Smooth muscle cell of trachea (primary cell): ENCODE results near the gene PDE4D. TPM values are rescaled to one million over a fixed set of nuclear protein-coding genes. Genes with fewer than 3 reads are reported as not detected.

Experiments
- total RNA-seq: library from RNA; depleted of rRNA; stranded (reverse); fragments of >200 nt; gene quantifications from 2 replicates; pipeline ENCODE4 v1.2.1, GENCODE V29; 2014

The PDE4D gene
- 11.3 and 11.4 TPM in 2 replicates for total RNA-seq

DNA sequence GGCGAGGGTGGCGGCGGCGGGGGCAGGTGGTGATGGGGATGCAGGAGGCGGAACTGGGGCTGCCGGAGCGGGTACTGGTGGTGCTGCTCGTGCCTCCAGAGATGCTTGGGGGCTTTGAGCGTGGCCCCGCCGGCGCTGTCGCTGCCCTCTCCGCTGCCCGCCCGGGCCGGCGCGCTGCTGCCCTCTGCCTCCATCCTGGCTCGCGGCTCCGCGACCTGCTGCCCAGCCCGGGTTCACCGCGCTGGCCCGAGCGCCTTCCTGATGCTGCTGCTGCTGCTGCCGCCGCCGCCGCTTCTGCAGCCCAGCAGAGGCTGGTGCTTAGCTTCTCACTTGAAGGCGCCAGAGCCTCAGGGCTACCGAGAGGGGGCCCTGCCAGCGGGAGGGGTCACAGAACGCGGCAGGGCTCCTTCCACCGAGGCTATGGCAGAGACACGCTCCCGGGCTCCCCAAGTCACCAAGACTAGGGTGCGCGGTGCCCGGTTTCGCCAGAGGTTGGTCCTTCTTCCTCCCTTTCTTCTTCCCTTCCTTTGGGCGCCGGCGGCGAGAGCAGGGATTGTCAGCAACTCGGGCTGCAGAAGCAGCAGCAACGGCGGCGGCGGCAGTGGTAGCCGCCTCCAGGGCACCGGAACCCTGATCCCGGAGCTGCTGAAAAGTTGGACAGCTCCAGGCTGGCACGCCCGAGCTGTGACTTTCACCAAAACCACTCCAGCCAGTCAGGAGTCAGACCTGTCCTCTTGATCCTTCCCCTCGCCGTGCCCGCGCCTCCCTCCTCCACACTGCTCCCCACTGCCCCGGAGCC, at the start of gene PDE4D:
Gene PDE4D (minus strand): TSS at position 298 of the 799 bp plus-strand sequence.

